SIG-M5 treated with dmso at 0.1 percent for 504 hours (cell line): Measurements from ENCODE around the gene CNOT6.
"Not testable (repeated sequence)": the region's sequence is repeated elsewhere in the genome, so short reads cannot be mapped to it uniquely, and the experiment has no call there.

ENCODE experiments used
- DNase-seq: peaks from one replicate; lab custom pipeline; 2025; ENCODE audit not compliant: unreplicated experiment; lab: John Stamatoyannopoulos, UW

The CNOT6 gene

GRCh38 chr5:180515974-180516373, 21.8 kb downstream of the CNOT6 start:
- DNase-seq = not testable (repeated sequence)

DNA sequence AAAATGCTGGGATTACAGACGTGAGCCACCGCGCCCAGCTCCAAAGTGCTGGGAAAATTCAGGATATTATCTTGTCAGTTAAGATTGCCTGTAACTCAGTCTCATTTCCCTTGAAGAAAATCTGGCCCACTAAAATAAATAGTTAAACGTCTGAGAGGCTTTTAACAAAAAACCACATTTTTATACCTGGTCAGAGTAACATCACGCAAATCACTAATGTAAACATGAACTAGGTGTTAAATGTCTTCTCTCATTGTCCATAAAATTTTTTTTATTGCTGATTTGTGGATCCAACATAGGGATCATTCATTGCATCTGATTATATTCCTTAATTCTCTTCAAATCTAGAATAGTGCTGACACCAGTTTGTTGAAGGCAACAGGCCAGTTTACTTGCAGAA, 22.3 kb downstream of the CNOT6 start:
- DNase-seq = no peak

- peak; percentile 95 for DNase-seq
Measured at GRCh38 chr5:180519098-180519497, 24.9 kb downstream of the CNOT6 start.

DNA sequence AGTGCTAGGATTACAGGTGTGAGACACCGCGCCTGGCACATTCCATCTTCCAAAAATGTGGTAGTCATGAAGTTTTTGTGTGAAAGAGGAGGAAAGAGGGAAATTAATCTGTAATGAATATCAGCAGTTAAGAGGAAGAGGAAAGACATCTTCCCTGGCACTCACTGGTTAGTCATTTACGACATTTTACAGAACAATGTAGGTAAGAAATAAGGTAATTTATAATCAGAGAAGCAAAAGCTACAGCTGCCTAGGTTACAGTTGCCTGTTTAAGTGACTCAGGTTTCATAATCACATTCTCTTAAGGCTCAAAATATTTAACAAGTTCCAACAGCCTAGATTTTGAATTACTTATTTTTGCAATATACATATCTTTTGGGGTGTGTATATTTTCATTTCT, 26.9 kb downstream of the CNOT6 start:
- no peak for DNase-seq

- no peak for DNase-seq
Measured at GRCh38 chr5:180521591-180521990, 27.4 kb downstream of the CNOT6 start.

DNA sequence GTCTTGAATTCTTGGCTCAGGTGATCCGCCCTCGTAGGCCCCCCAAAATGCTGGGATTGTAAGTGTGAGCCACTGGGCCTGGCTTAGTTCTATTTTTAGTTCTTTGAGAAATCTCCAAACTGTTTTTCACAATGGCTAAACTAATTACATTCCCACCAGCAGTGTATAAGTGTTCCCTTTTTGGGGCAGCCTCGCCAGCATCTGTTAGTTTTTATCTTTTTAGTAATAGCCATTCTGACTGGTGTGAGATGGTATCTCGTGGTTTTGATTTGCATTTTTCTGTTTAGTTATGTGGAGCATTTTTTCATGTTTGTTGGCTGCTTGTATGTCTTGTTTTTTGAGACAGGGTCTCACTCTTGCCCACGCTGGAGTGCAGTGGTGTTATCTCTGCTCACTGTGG, 28.2 kb downstream of the CNOT6 start:
- no peak for DNase-seq

DNA sequence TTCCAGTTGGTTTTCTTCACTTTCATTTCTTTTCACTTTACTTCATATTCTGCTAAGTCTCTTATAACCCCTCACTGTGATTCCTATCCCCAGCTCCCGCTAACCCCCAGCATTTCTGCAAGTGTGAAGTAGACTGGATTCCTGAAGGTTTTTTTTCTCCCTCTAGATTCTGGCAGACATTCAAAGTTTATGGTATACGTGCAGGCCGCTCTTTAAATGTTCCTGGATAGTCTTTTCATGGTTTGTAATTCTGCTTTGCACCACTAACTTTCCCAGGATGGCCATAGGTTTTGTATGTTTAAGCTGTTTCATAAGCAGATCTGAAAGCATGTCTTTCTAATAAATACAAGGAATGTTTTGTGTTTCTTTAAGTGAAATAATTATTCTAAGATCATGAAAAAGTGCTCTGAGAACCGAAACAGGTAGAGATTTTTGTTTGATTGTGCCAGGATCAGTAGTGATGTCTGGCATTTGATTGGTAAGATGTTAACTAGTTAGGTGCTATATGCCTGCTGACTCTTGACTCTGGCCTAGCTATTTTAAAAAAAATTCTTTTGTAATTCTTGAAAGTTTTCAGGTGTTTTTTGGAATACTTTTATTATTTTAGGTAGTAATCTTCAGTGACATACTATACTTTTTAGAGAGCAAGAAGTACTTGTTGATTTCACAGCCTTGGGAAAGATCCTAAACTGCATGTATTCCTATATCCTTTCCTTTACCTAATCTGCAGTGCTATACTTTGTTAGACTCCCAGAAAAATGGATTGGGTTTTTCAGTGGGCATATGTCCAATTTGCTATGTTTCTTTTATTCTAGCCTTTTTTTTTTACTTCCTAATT, 29.7 kb downstream of the CNOT6 start:
- DNase-seq = no peak

DNA sequence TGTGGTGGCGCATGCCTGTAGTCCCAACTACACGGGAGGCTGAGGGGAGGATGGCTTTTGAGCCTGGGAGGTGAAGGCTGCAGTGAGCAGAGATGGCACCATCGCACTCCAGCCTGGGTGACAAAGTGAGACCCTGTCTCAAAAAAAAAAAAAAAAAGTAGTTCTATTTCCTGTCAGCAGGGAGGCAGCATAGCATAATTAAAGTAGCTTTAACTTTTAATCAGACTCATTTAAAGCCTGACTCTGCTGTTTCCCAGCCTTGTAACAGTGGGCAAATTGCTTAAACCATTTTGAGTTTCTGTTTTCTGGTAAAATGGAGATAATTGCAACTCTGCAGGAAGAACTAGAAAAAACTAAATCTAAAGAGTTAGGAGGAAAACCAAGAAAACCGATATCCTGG, 31.2 kb downstream of the CNOT6 start:
- no peak for DNase-seq

DNA sequence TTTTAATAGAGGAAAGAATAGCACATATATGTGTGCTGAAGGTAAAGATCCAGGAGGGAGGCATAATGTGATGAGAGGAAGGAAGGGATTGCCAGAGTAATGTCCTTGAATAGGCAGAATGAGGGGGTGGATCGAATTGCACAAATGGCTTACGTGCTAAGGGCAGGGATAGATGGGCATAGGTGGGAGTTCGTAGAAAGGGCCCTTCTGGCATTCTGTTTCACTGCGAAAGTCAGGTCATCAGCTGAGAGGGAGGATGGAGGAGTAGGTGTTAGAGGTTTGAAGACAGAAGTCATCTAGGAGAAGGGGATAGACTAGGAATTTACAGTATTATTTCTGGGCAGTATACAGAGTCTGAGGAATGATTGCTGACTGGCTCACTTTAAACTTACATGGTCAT, 32.1 kb downstream of the CNOT6 start:
- DNase-seq = no peak

DNA sequence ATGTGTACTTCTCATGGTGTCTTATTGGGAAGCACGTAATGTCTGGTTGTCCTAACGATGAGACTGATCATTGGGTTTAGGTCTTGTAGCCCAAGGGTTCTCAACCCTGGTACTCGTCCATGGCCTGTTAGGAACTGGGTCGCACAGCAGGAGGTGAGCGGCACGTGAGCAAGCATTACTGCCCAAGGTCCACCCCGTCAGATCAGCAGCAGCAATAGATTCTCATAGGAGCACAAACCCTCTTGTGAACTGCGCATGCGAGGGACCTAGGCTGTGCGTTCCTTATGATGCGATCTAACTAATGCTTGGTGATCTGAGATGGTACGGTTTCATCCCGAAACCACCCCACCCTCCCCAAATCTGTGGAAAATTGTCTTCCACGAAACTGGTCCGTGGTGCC, 33.5 kb downstream of the CNOT6 start:
- DNase-seq = no peak

DNA sequence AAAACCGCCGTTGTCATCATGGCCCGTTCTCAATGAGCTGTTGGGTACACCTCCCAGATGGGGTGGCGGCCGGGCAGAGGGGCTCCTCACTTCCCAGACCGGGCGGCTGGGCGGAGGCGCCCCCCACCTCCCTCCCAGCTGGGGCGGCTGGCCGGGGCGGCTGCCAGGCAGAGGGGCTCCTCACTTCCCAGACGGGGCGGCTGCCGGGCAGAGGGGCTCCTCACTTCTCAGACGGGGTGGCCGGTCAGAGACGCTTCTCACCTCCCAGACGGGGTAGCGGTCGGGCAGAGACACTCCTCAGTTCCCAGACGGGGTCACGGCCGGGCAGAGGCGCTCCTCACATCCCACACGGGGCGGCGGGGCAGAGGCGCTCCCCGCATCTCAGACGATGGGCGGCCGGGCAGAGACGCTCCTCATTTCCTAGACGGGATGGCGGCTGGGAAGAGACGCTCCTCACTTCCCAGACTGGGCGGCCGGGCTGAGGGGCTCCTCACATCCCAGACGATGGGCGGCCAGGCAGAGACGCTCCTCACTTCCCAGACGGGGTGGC, 36.9 kb downstream of the CNOT6 start:
- DNase-seq = not testable (repeated sequence)

DNA sequence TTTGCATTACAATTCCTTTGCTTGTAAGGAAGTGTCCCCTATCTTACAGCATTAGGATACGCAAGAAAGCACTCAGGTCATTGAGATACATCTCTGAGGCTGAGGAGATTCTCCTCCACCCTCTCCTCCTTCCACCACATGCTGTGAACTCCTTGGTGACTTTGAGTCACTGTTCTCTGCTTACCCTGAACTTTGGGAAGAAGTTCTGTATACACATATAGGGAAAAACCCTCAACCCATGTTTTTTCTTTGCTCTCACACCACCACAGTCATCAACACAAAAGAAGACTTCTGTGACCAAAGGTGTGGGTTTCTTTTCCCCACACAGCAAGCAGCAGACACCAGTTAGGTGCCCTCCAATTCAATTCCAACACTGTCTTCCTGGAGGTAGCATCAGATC, 38.1 kb downstream of the CNOT6 start:
- no peak for DNase-seq

DNA sequence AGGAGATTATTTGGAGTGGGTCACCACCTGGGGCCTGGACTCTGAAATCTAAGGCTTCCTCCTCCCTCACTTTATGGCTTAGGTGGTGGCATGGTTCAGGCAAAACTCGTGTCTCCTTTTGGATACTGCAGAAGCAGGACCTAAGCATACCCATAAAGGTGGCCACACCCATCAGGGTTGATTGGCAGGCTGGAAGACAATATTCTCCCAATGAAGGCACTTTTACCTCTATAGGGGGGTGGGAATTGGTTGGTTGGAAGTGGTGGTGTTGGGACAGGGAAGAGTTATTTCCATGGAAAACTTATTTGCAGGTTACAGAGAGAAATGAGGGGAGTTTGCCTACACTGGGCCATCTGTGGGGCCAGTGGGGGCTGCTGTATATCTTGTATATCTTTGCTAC, 39.7 kb downstream of the CNOT6 start:
- no peak for DNase-seq

DNA sequence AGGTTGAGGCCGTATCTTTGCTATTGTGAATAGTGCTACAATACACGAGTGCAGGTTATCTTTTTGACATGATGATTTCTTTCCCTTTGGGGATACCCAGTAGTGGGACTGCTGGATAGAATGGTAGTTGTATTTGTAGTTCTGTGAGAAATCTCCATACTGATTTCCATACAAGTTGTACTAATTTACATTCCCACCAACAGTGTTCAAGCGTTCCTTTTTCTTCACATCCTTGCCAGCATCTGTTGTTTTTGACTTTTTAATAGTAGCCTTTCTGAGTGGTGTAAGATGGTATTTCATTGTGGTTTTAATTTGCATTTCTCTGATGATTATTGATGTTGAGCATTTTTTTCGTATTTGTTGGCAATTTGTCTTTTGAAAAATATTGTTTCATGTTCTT, 41.4 kb downstream of the CNOT6 start:
- no peak for DNase-seq

GRCh38 chr5:180540050-180540694, 46.0 kb downstream of the CNOT6 start:
- DNase-seq = no peak

- no peak for DNase-seq
Measured at GRCh38 chr5:180541710-180542109, 47.5 kb downstream of the CNOT6 start.

- DNase-seq = no peak
Measured at GRCh38 chr5:180545248-180545647, 51.1 kb downstream of the CNOT6 start.

- no peak for DNase-seq
Measured at GRCh38 chr5:180548563-180548962, 54.4 kb downstream of the CNOT6 start.

GRCh38 chr5:180553530-180553929, 59.4 kb downstream of the CNOT6 start:
- DNase-seq = peak; percentile 3

DNA sequence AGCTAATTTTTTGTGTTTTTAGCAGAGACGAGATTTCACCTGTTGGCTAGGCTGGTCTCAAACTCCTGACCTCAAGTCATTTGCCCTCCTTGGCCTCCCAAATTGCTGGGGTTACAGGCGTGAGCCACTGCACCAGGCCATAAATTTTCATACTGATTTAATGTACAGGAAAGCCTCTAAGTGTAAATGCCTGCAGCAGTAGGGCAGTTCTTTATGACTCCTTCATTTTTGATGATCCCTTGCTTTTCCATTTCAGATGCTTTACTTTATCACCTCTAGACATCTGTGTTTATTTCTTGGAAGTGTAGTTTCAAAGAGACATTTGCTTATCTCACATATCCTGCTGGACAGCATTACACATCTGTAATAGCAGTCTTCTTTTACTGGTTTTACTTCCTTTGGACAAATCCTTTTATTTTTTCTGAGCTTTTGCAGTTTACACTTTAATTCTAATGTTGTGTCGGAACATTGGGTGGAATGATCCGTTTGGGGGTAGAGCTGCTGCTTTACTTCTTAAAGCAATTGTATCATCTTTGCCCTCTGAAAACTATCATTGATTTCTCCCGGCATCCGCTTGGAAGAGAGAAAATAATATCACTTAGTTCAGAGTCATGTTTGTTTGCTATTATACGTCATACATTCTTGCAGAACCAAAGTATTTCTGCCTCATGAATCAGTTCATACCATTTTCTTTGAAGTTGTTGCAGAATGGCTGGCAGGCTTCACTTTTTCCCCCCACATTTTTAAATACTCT, 61.2 kb downstream of the CNOT6 start:
- DNase-seq = no peak

GRCh38 chr5:180557217-180557809, 63.1 kb downstream of the CNOT6 start:
- no peak for DNase-seq
